ENCODE data around the gene CADM1. TPM values are rescaled to one million over a fixed set of nuclear protein-coding genes. Genes with fewer than 3 reads are reported as not detected.
A peak's percentile ranks its signal among the peaks of the same experiment; 100 is the strongest.

CADM1 gene
- total RNA-seq, 1 donor from 2014 or later: not detected

- H3K4me1 Mint-ChIP-seq (ENCODE audit: low read depth): no peaks in the 10 kb centered on the region
- H3K36me3 Mint-ChIP-seq (ENCODE audit: low read depth): no peaks in the 10 kb centered on the region
- DNase-seq (ENCODE audit: low spot score): no peak
- H3K27ac Mint-ChIP-seq: no peak overlapping the region
- H3K9me3 Mint-ChIP-seq: no peaks in the 10 kb centered on the region
- no peak overlapping the region for H3K4me3 Mint-ChIP-seq
- intact Hi-C loops (cut with micrococcal nuclease): no loop called here
- H3K27me3 Mint-ChIP-seq (ENCODE audit: insufficient read depth): peaks cover 4% of the 10 kb centered on the region
Measured at GRCh38 chr11:115527534-115528125, 23.4 kb upstream of the CADM1 start.

GRCh38 chr11:115525531-115526006 lies 21.4 kb upstream of the CADM1 start:
- Mint-ChIP-seq H3K27ac (no peak overlapping the region), H3K9me3 (no peaks in the 10 kb centered on the region), H3K4me3 (no peak overlapping the region), H3K4me1 (ENCODE audit: low read depth) (no peaks in the 10 kb centered on the region), H3K27me3 (ENCODE audit: insufficient read depth) (peaks cover 4% of the 10 kb centered on the region), H3K36me3 (ENCODE audit: low read depth) (no peaks in the 10 kb centered on the region)
- DNase-seq (ENCODE audit: low spot score): no peak
- intact Hi-C loops (cut with micrococcal nuclease): no loop called here

- H3K4me1 Mint-ChIP-seq (ENCODE audit: low read depth): no peaks in the 10 kb centered on the region
- DNase-seq (ENCODE audit: low spot score): no peak
- intact Hi-C loops (cut with micrococcal nuclease): no loop called here
- H3K9me3 Mint-ChIP-seq: no peaks in the 10 kb centered on the region
- H3K27ac Mint-ChIP-seq: no peak overlapping the region
- no peaks in the 10 kb centered on the region for H3K36me3 Mint-ChIP-seq (ENCODE audit: low read depth)
- H3K4me3 Mint-ChIP-seq: no peak overlapping the region
- peaks cover 4% of the 10 kb centered on the region for H3K27me3 Mint-ChIP-seq (ENCODE audit: insufficient read depth)
Measured at GRCh38 chr11:115524572-115524971, 20.4 kb upstream of the CADM1 start.

GRCh38 chr11:115523727-115524399 lies 19.6 kb upstream of the CADM1 start:
- Mint-ChIP-seq H3K4me1 (ENCODE audit: low read depth) (no peaks in the 10 kb centered on the region), H3K9me3 (no peaks in the 10 kb centered on the region), H3K27me3 (ENCODE audit: insufficient read depth) (peaks cover 4% of the 10 kb centered on the region), H3K27ac (no peak overlapping the region), H3K36me3 (ENCODE audit: low read depth) (no peaks in the 10 kb centered on the region), H3K4me3 (no peak overlapping the region)
- DNase-seq (ENCODE audit: low spot score): no peak
- intact Hi-C loops (cut with micrococcal nuclease): no loop called here

- Mint-ChIP-seq H3K9me3 (no peaks in the 10 kb centered on the region), H3K27ac (no peak overlapping the region), H3K27me3 (ENCODE audit: insufficient read depth) (peaks cover 4% of the 10 kb centered on the region), H3K4me3 (no peak overlapping the region), H3K36me3 (ENCODE audit: low read depth) (no peaks in the 10 kb centered on the region), H3K4me1 (ENCODE audit: low read depth) (no peaks in the 10 kb centered on the region)
- intact Hi-C loops (cut with micrococcal nuclease): no loop called here
- no peak for DNase-seq (ENCODE audit: low spot score)
Measured at GRCh38 chr11:115522302-115522701, 18.1 kb upstream of the CADM1 start.

- Mint-ChIP-seq H3K4me3 (no peak overlapping the region), H3K9me3 (no peaks in the 10 kb centered on the region), H3K36me3 (ENCODE audit: low read depth) (no peaks in the 10 kb centered on the region), H3K27ac (no peak overlapping the region), H3K27me3 (ENCODE audit: insufficient read depth) (peaks cover 4% of the 10 kb centered on the region), H3K4me1 (ENCODE audit: low read depth) (no peaks in the 10 kb centered on the region)
- intact Hi-C loops (cut with micrococcal nuclease): no loop called here
- no peak for DNase-seq (ENCODE audit: low spot score)
Measured at GRCh38 chr11:115521825-115522224, 17.6 kb upstream of the CADM1 start.

GRCh38 chr11:115518983-115519628 lies 14.9 kb upstream of the CADM1 start:
- Mint-ChIP-seq H3K27ac (no peak overlapping the region), H3K4me3 (no peak overlapping the region)

GRCh38 chr11:115515647-115516395 lies 11.6 kb upstream of the CADM1 start:
- H3K27me3 Mint-ChIP-seq (ENCODE audit: insufficient read depth): peaks cover 8% of the 10 kb centered on the region
- no peaks in the 10 kb centered on the region for H3K4me1 Mint-ChIP-seq (ENCODE audit: low read depth)
- no peaks in the 10 kb centered on the region for H3K9me3 Mint-ChIP-seq
- no peak overlapping the region for H3K4me3 Mint-ChIP-seq
- no peak for DNase-seq (ENCODE audit: low spot score)
- no peaks in the 10 kb centered on the region for H3K36me3 Mint-ChIP-seq (ENCODE audit: low read depth)
- H3K27ac Mint-ChIP-seq: no peak overlapping the region
- intact Hi-C loops (cut with micrococcal nuclease): no loop called here

More at GRCh38 chr11:115518983-115519628, 14.9 kb upstream of the CADM1 start:
- H3K36me3 Mint-ChIP-seq (ENCODE audit: low read depth): no peaks in the 10 kb centered on the region
- no peaks in the 10 kb centered on the region for H3K4me1 Mint-ChIP-seq (ENCODE audit: low read depth)
- H3K27me3 Mint-ChIP-seq (ENCODE audit: insufficient read depth): peaks cover 1% of the 10 kb centered on the region
- intact Hi-C loops (cut with micrococcal nuclease): no loop called here
- no peak for DNase-seq (ENCODE audit: low spot score)
- no peaks in the 10 kb centered on the region for H3K9me3 Mint-ChIP-seq

- intact Hi-C loops (cut with micrococcal nuclease): loop anchor here (10.0 kb wide), 1 partner anchor 1078 kb away; no protein-coding TSS in a partner anchor
Measured at GRCh38 chr11:115506954-115507675, 2.9 kb upstream of the CADM1 start.

GRCh38 chr11:115505175-115505574 lies 960 bp upstream of the CADM1 start:
- intact Hi-C loops (cut with micrococcal nuclease): loop anchor here (10.0 kb wide), 1 partner anchor 1080 kb away; no protein-coding TSS in a partner anchor

More at GRCh38 chr11:115506954-115507675, 2.9 kb upstream of the CADM1 start:
- Mint-ChIP-seq H3K27me3 (ENCODE audit: insufficient read depth) (peaks cover 44% of the 10 kb centered on the region), H3K36me3 (ENCODE audit: low read depth) (no peaks in the 10 kb centered on the region), H3K4me1 (ENCODE audit: low read depth) (peaks cover 6% of the 10 kb centered on the region), H3K27ac (no peak overlapping the region), H3K4me3 (no peak overlapping the region), H3K9me3 (no peaks in the 10 kb centered on the region)
- no peak for DNase-seq (ENCODE audit: low spot score)

GRCh38 chr11:115503886-115504275 lies 334 bp downstream of the CADM1 start:
- Mint-ChIP-seq H3K27me3 (ENCODE audit: insufficient read depth) (peaks cover 29% of the 10 kb centered on the region), H3K9me3 (no peaks in the 10 kb centered on the region), H3K4me1 (ENCODE audit: low read depth) (peaks cover 6% of the 10 kb centered on the region), H3K27ac (no peak overlapping the region), H3K4me3 (peak overlapping the region; percentile 61), H3K36me3 (ENCODE audit: low read depth) (no peaks in the 10 kb centered on the region)
- no peak for DNase-seq (ENCODE audit: low spot score)
- intact Hi-C loops (cut with micrococcal nuclease): loop anchor here (5.0 to 10.0 kb wide), 2 partner anchors 167 to 1081 kb away; no protein-coding TSS in a partner anchor

More at GRCh38 chr11:115505175-115505574, 960 bp upstream of the CADM1 start:
- no peak for DNase-seq (ENCODE audit: low spot score)
- Mint-ChIP-seq H3K4me3 (no peak overlapping the region), H3K4me1 (ENCODE audit: low read depth) (peaks cover 6% of the 10 kb centered on the region), H3K27me3 (ENCODE audit: insufficient read depth) (peaks cover 34% of the 10 kb centered on the region), H3K27ac (peak overlapping the region; percentile 48), H3K36me3 (ENCODE audit: low read depth) (no peaks in the 10 kb centered on the region), H3K9me3 (no peaks in the 10 kb centered on the region)
